OCI-LY1 (cell line): Measurements from ENCODE around the gene PRR16.
"Not testable (repeated sequence)": the region's sequence is repeated elsewhere in the genome, so short reads cannot be mapped to it uniquely, and the experiment has no call there.

ENCODE experiments used
- H2AFZ ChIP-seq: fragments of 200-600 bp; sonication (generic), shearing (Covaris generic); 2 replicates; pipeline ENCODE4 v1.6.0; 2014; ENCODE audit warnings: antibody characterized with exemption, mild to moderate bottlenecking, low read length
- H3F3A ChIP-seq: fragments of 200-600 bp; sonication (generic), shearing (Covaris generic); 2 replicates; pipeline ENCODE4 v1.6.0; 2014; ENCODE audit warnings: mild to moderate bottlenecking, antibody characterized with exemption, low read length, moderate library complexity; ENCODE audit not compliant: insufficient read depth
- H3K27ac ChIP-seq: fragments of 200-600 bp; sonication (generic); 2 replicates; pipeline ENCODE4 v1.5.1; 2014; ENCODE audit warnings: low read length, mixed run types, mild to moderate bottlenecking, low read depth; ENCODE audit not compliant: poor library complexity, severe bottlenecking
- H3K27me3 ChIP-seq: fragments of 200-600 bp; sonication (generic); 2 replicates; pipeline ENCODE4 v1.6.0; 2014; ENCODE audit warnings: antibody characterized with exemption, mild to moderate bottlenecking, low read length, moderate library complexity; ENCODE audit not compliant: insufficient read depth
- H3K36me3 ChIP-seq: fragments of 200-600 bp; sonication (generic); 2 replicates; pipeline ENCODE4 v1.6.1; 2014; ENCODE audit warnings: mild to moderate bottlenecking, antibody characterized with exemption, low read length, moderate library complexity, mixed read lengths; ENCODE audit not compliant: insufficient read depth
- H3K4me1 ChIP-seq: fragments of 200-600 bp; sonication (generic); 2 replicates; pipeline ENCODE4 v1.5.1; 2014; ENCODE audit warnings: mild to moderate bottlenecking, low read length, moderate library complexity; ENCODE audit not compliant: insufficient read depth, severe bottlenecking
- H3K4me2 ChIP-seq: fragments of 200-600 bp; sonication (generic), shearing (Covaris generic); 2 replicates; pipeline ENCODE4 v1.6.1; 2014; ENCODE audit warnings: low read length
- H3K4me3 ChIP-seq: fragments of 200-600 bp; sonication (generic); 2 replicates; pipeline ENCODE4 v1.5.1; 2014; ENCODE audit warnings: low read length, low read depth, mild to moderate bottlenecking, mixed read lengths; ENCODE audit not compliant: poor library complexity, severe bottlenecking
- H3K79me2 ChIP-seq: fragments of 200-600 bp; shearing (Covaris generic); 2 replicates; pipeline ENCODE4 v1.6.1; 2016; ENCODE audit warnings: mixed run types, low read length, mixed read lengths; ENCODE audit not compliant: insufficient read depth
- H3K9ac ChIP-seq: fragments of 200-600 bp; sonication (generic), shearing (Covaris generic); 2 replicates; pipeline ENCODE4 v1.6.1; 2014; ENCODE audit warnings: mild to moderate bottlenecking, low read length, mixed read lengths
- H3K9me2 ChIP-seq: fragments of 200-600 bp; sonication (generic), shearing (Covaris generic); 2 replicates; pipeline ENCODE4 v1.6.1; 2014; ENCODE audit warnings: low read depth, mild to moderate bottlenecking, low read length, mixed read lengths
- H3K9me3 ChIP-seq: fragments of 200-600 bp; shearing (Covaris generic); 2 replicates; pipeline ENCODE4 v1.6.1; 2014; ENCODE audit warnings: low read length, mixed read lengths
- H4K20me1 ChIP-seq: fragments of 200-600 bp; sonication (generic), shearing (Covaris generic); 2 replicates; pipeline ENCODE4 v1.6.0; 2016; ENCODE audit warnings: mild to moderate bottlenecking, low read length; ENCODE audit not compliant: insufficient read depth
- CTCF ChIP-seq: fragments of 200-600 bp; sonication (generic), shearing (Covaris generic); IDR thresholded peaks from 2 replicates; pipeline ENCODE4 v1.5.1; 2017; ENCODE audit warnings: mild to moderate bottlenecking, antibody characterized with exemption, low read length, moderate library complexity, mixed read lengths
- EZH2 ChIP-seq: fragments of 200-600 bp; sonication (generic), shearing (Covaris generic); IDR thresholded peaks from 2 replicates; pipeline ENCODE4 v1.8.0; 2017; ENCODE audit warnings: borderline replicate concordance, mixed run types, mild to moderate bottlenecking, antibody characterized with exemption, low read length, moderate library complexity, mixed read lengths

The PRR16 gene

DNA sequence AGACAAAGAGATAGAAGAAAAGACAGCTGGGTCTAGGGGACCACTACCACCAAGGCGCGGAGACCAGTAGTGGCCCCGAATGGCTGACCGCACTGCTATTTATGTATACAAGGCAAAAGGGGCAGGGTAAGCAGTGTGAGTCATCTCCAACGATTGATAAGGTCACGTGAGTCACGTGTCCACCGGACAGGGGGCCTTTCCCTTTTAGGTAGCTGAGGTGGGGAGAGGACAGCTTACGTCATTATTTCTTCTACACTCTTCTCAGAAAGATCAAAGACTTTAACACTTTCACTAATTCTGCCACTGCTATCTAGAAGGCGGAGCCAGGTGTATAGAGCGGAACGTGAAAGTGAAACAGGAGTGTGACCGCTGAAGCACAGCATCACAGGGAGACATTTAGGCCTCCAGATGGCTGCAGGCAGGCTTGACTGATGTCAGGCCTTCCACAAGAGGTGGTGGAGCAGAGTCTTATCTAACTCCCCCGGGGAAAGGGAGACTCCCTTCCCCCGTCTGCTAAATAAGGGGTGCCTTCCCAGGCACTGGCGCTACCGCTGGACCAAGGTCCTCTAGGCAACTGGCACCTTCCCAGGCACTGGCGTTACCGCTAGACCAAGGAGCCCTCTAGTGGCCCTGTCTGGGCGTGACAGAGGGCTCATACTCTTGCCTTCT, 6.1 kb upstream of the PRR16 start:
- no peaks in the 10 kb centered on the region for H4K20me1 ChIP-seq
- no peaks in the 10 kb centered on the region for H3K36me3 ChIP-seq
- H3F3A ChIP-seq = no peaks in the 10 kb centered on the region
- no peak overlapping the region for H3K27ac ChIP-seq
- TF ChIP-seq CTCF (peak; percentile 65), EZH2 (no peak)
- no peaks in the 10 kb centered on the region for H3K79me2 ChIP-seq
- H3K9me3 ChIP-seq = no peaks in the 10 kb centered on the region
- H3K4me1 ChIP-seq = peaks cover 10% of the 10 kb centered on the region
- no peaks in the 10 kb centered on the region for H3K27me3 ChIP-seq
- peak overlapping the region; percentile 82 for H3K4me2 ChIP-seq
- no peaks in the 10 kb centered on the region for H3K9me2 ChIP-seq
- H2AFZ ChIP-seq = 0 out of 2 replicates have a peak overlapping the region, but pooled peaks have one; percentile 71
- H3K4me3 ChIP-seq = peak overlapping the region; percentile 62
- peak overlapping the region; percentile 28; the same call in 1 of the 2 replicates for H3K9ac ChIP-seq

GRCh38 chr5:120458508-120458847, 5.6 kb upstream of the PRR16 start:
- H3K9me3 ChIP-seq, H4K20me1 ChIP-seq, H3K27ac ChIP-seq, H3K9ac ChIP-seq, H3K79me2 ChIP-seq, H3K9me2 ChIP-seq, H2AFZ ChIP-seq, H3F3A ChIP-seq, H3K27me3 ChIP-seq, H3K36me3 ChIP-seq: not testable (repeated sequence)
- Histone ChIP-seq H3K4me1 (peaks cover 15% of the 10 kb centered on the region), H3K4me3 (peak overlapping the region; percentile 62), H3K4me2 (peak overlapping the region; percentile 82)

DNA sequence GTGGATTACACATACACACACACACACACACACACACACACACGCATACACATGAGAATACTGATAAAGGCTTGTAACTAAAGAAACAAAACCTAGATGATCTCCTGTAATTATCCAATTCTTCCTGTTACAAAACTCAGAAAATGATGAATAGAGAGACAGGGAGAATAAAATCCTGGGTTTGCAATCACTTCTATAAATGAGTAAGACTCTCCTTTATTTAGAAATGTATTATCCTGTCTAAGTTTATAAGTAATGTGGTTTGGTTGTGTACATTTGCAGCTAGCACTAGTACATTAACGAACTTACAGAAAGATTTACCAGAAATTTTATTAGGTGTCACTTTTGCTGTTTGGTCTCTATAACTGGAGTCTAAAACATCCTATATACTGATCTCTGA, 2.8 kb upstream of the PRR16 start:
- Histone ChIP-seq H3K79me2 (no peaks in the 10 kb centered on the region), H3F3A (no peaks in the 10 kb centered on the region), H4K20me1 (no peaks in the 10 kb centered on the region), H3K27ac (no peak overlapping the region), H3K9ac (no peak overlapping the region), H3K36me3 (no peaks in the 10 kb centered on the region), H3K4me2 (no peak overlapping the region), H3K27me3 (no peaks in the 10 kb centered on the region), H3K9me2 (no peaks in the 10 kb centered on the region), H3K9me3 (no peaks in the 10 kb centered on the region), H3K4me3 (no peak overlapping the region), H3K4me1 (peaks cover 19% of the 10 kb centered on the region), H2AFZ (no peak overlapping the region)
- TF ChIP-seq EZH2 (no peak), CTCF (no peak)
